D721Med (cell line): Measurements from ENCODE around the gene PPP1R9B.

Source experiments
- DNase-seq: peaks from one replicate; pipeline ENCODE4 v3.0.0; 2011; ENCODE audit warnings: low spot score; ENCODE audit not compliant: insufficient read length
- FAIRE-seq: peaks from 2 replicates; lab custom pipeline; 2011; peaks lifted over from hg19 to GRCh38; lab: Jason Lieb, UNC
- CTCF ChIP-seq: IDR thresholded peaks from 2 replicates; pipeline ENCODE4 v1.5.1; 2012; ENCODE audit warnings: mild to moderate bottlenecking, control low read depth; ENCODE audit not compliant: insufficient read depth; ENCODE audit errors: missing control alignments

Gene PPP1R9B

GRCh38 chr17:50171371-50172071, 21.0 kb upstream of the PPP1R9B start:
- no peak for DNase-seq
- no peak for FAIRE-seq
- TF ChIP-seq CTCF, result no peak

GRCh38 chr17:50170662-50171370, 20.3 kb upstream of the PPP1R9B start:
- TF ChIP-seq CTCF, result no peak
- no peak for FAIRE-seq

GRCh38 chr17:50169881-50170459, 19.5 kb upstream of the PPP1R9B start:
- TF ChIP-seq CTCF, result no peak
- FAIRE-seq (no peak), DNase-seq (no peak)

More at GRCh38 chr17:50170662-50171370, 20.3 kb upstream of the PPP1R9B start:
- no peak for DNase-seq

- TF ChIP-seq CTCF, result peak; percentile 68
- DNase-seq (no peak), FAIRE-seq (no peak)
Observed at GRCh38 chr17:50169121-50169764, 18.8 kb upstream of the PPP1R9B start.

- DNase-seq (no peak), FAIRE-seq (no peak)
- no peak for TF ChIP-seq CTCF
Observed at GRCh38 chr17:50168319-50168718, 17.8 kb upstream of the PPP1R9B start.

GRCh38 chr17:50167371-50167770, 16.9 kb upstream of the PPP1R9B start:
- no peak for FAIRE-seq
- TF ChIP-seq CTCF, result no peak
- DNase-seq, result no peak
